HepG2 (cell line): ENCODE measurements around the gene ACP1. TPM values are rescaled to one million over a fixed set of nuclear protein-coding genes. Genes with fewer than 3 reads are reported as not detected.

ENCODE experiments used
- FOXC1 ChIP-seq: sonication (generic); formaldehyde crosslinking; IDR thresholded peaks from 2 replicates; pipeline ENCODE4 v1.8.0; 2022; ENCODE audit warnings: mild to moderate bottlenecking, missing genetic modification reagents, borderline replicate concordance
- MATR3 ChIP-seq: sonication (generic); formaldehyde crosslinking; IDR thresholded peaks from 2 replicates; pipeline ENCODE4 v1.4.0; 2020; ENCODE audit warnings: missing genetic modification reagents
- NFAT5 ChIP-seq: sonication (generic); formaldehyde crosslinking; IDR thresholded peaks from 2 replicates; pipeline ENCODE4 v1.4.0; 2020; ENCODE audit warnings: missing genetic modification reagents
- NKX3-1 ChIP-seq: sonication (generic); formaldehyde crosslinking; IDR thresholded peaks from 2 replicates; pipeline ENCODE4 v1.5.0; 2020; ENCODE audit warnings: missing genetic modification reagents
- PITX1 ChIP-seq: sonication (generic); formaldehyde crosslinking; IDR thresholded peaks from 2 replicates; pipeline ENCODE4 v1.5.1; 2020; ENCODE audit warnings: mild to moderate bottlenecking, missing genetic modification reagents
- RFXANK ChIP-seq: IDR thresholded peaks from 2 replicates; pipeline ENCODE4 v1.6.1; 2016
- SALL1 ChIP-seq: sonication (generic); formaldehyde crosslinking; IDR thresholded peaks from 2 replicates; pipeline ENCODE4 v1.8.0; 2022; ENCODE audit warnings: mild to moderate bottlenecking, missing genetic modification reagents
- SIX1 ChIP-seq: sonication (generic); formaldehyde crosslinking; IDR thresholded peaks from 2 replicates; pipeline ENCODE4 v1.4.0; 2020; ENCODE audit warnings: missing genetic modification reagents, borderline replicate concordance
- TFAP4 ChIP-seq: sonication (generic); IDR thresholded peaks from 2 replicates; pipeline ENCODE4 v1.6.1; 2016; ENCODE audit warnings: low read depth, borderline replicate concordance
- TGIF2 ChIP-seq: IDR thresholded peaks from 2 replicates; pipeline ENCODE4 v1.6.1; 2016; ENCODE audit warnings: control low read depth, missing compliant biosample characterization
- TRIM22 ChIP-seq: fragments of 450-650 bp; IDR thresholded peaks from 2 replicates; pipeline ENCODE4 v1.6.1; 2017
- ZBTB1 ChIP-seq: sonication (generic); formaldehyde crosslinking; IDR thresholded peaks from 2 replicates; pipeline ENCODE4 v1.4.0; 2020; ENCODE audit warnings: missing genetic modification reagents, borderline replicate concordance
- ZBTB20 ChIP-seq: sonication (generic); formaldehyde crosslinking; IDR thresholded peaks from 2 replicates; pipeline ENCODE4 v1.8.1; 2023; ENCODE audit warnings: missing genetic modification reagents, low read depth, mild to moderate bottlenecking, borderline replicate concordance
- ZHX2 ChIP-seq, 2 experiments: sonication (generic) in 1 of 2; formaldehyde crosslinking in 1 of 2; IDR thresholded peaks; 2 replicates each; pipeline versions ENCODE4 v1.6.1 to v1.9.0; 2014 to 2022; ENCODE audit warnings: antibody characterized with exemption in 1 of 2, borderline replicate concordance in 1 of 2, inconsistent platforms in 1 of 2, low read depth in 1 of 2, missing genetic modification reagents in 1 of 2
- ZNF143 ChIP-seq: sonication (generic); formaldehyde crosslinking; IDR thresholded peaks from 2 replicates; pipeline ENCODE4 v1.4.0; 2020; ENCODE audit warnings: missing genetic modification reagents
- ZNF317 ChIP-seq: sonication (generic); formaldehyde crosslinking; IDR thresholded peaks from 2 replicates; pipeline ENCODE4 v1.5.0; 2020; ENCODE audit warnings: mild to moderate bottlenecking, missing genetic modification reagents
- ZNF335 ChIP-seq: sonication (generic); formaldehyde crosslinking; IDR thresholded peaks from 2 replicates; pipeline ENCODE4 v1.4.0; 2020; ENCODE audit warnings: missing genetic modification reagents
- polyA plus RNA-seq, 8 experiments: library from polyadenylated mRNA; depleted of rRNA in 3 of 8; stranded (reverse) in 7 of 8; unstranded in 1 of 8; fragments of >200 nt; fragmentation: Illumina TruSeq in 4 of 8; extraction: Trizol in 4 of 8; gene quantifications; 2 replicates each; pipeline versions ENCODE4 v1.2.1 to v1.2.3, GENCODE V29; 2011 to 2016; ENCODE audit warnings: low read depth in 4 of 8, missing spikeins in 1 of 8, mixed read lengths in 1 of 8; ENCODE audit not compliant: insufficient read depth in 1 of 8
- total RNA-seq, 5 experiments: library from RNA; depleted of rRNA; stranded (reverse); fragments of >200 nt; fragmentation: Illumina TruSeq; extraction: Trizol; gene quantifications; 2 replicates each; pipeline ENCODE4 v1.2.3, GENCODE V29; 2016; ENCODE audit warnings: low read depth in 1 of 5

Gene ACP1
- total and polyA plus RNA-seq, 2 of the 13 experiments (the other 11 are each of a cell fraction or from before 2014, with no cell fraction given) = 246 to 348 TPM

GRCh38 chr2:249538-250042, 15.2 kb upstream of the ACP1 start (continued):
- TF ChIP-seq ZNF143 (CRISPR knock-in tag) (no peak), ZBTB20 (CRISPR knock-in tag) (peak; percentile 93), NKX3-1 (CRISPR knock-in tag) (0 out of 2 replicates have a peak, but pooled peaks have one; percentile 66), TRIM22 (no peak), RFXANK (CRISPR knock-in tag) (no peak), TGIF2 (CRISPR knock-in tag) (peak; percentile 72; the same call in 1 of the 2 replicates), SIX1 (CRISPR knock-in tag) (peak; percentile 68; the same call in 1 of the 2 replicates), ZNF335 (CRISPR knock-in tag) (no peak), PITX1 (CRISPR knock-in tag) (peak; percentile 97), SALL1 (CRISPR knock-in tag) (peak; percentile 97), ZNF317 (peak; percentile 79; the same call in 1 of the 2 replicates), ZHX2 (IDR thresholded peaks at IDR 0.05; ENCODE audit: low read depth) (no peak), ZHX2 (CRISPR knock-in tag; IDR thresholded peaks at IDR 0.05; ENCODE audit: borderline replicate concordance) (no peak), MATR3 (CRISPR knock-in tag) (no peak), TFAP4 (peak; percentile 75; the same call in 1 of the 2 replicates), ZBTB1 (peak; percentile 81; the same call in 1 of the 2 replicates), NFAT5 (CRISPR knock-in tag) (no peak), FOXC1 (CRISPR knock-in tag) (no peak; the same call in 1 of the 2 replicates)
